GM12891 (cell line): ENCODE results near the gene LBHD1.

Source experiments
- POLR2AphosphoS5 ChIP-seq: IDR thresholded peaks from 2 replicates; pipeline ENCODE4 v1.6.1; 2011; ENCODE audit warnings: low read depth, low read length, control low read depth
- TAF1 ChIP-seq: IDR thresholded peaks from 2 replicates; pipeline ENCODE4 v1.6.1; 2011; ENCODE audit warnings: low read depth, low read length, control low read depth

GRCh38 chr11:62680825-62681240 lies 8.8 kb upstream of the LBHD1 start:
- TF ChIP-seq TAF1 = no peak
- TF ChIP-seq POLR2AphosphoS5 = no peak
